NT2/D1 (cell line): Measurements from ENCODE around the gene CTBP2.

Experiments used
- DNase-seq: peaks from one replicate; pipeline ENCODE4 v3.0.0-alpha.2; 2011; ENCODE audit warnings: low read depth, low spot score
- H3K27me3 ChIP-seq: 2 replicates; pipeline ENCODE4 v1.6.0; 2011; ENCODE audit warnings: mild to moderate bottlenecking; ENCODE audit not compliant: insufficient read length, insufficient read depth
- H3K36me3 ChIP-seq: 2 replicates; pipeline ENCODE4 v1.6.1; 2011; ENCODE audit warnings: mild to moderate bottlenecking, low read length, mixed read lengths; ENCODE audit not compliant: insufficient read depth, insufficient read length
- H3K4me1 ChIP-seq: 2 replicates; pipeline ENCODE4 v1.5.1; 2011; ENCODE audit not compliant: insufficient read depth, insufficient read length
- H3K4me3 ChIP-seq: 2 replicates; pipeline ENCODE4 v1.5.1; 2011; ENCODE audit warnings: low read depth; ENCODE audit not compliant: insufficient read length
- H3K9ac ChIP-seq: 2 replicates; pipeline ENCODE4 v1.6.0; 2011; ENCODE audit warnings: low read depth; ENCODE audit not compliant: insufficient read length
- H3K9me3 ChIP-seq: 2 replicates; pipeline ENCODE4 v1.5.1; 2011; ENCODE audit warnings: mild to moderate bottlenecking, low read length; ENCODE audit not compliant: insufficient read depth
- SUZ12 ChIP-seq: IDR thresholded peaks from 2 replicates; pipeline ENCODE4 v1.6.1; 2011; ENCODE audit not compliant: insufficient read length, insufficient read depth; ENCODE audit errors: extremely low read depth
- YY1 ChIP-seq: IDR thresholded peaks from 2 replicates; pipeline ENCODE4 v1.6.1; 2011; ENCODE audit not compliant: insufficient read length, insufficient read depth
- ZNF274 ChIP-seq: IDR thresholded peaks from 2 replicates; pipeline ENCODE4 v1.6.1; 2011; ENCODE audit warnings: mild to moderate bottlenecking, low read depth, low read length

Gene CTBP2

DNA sequence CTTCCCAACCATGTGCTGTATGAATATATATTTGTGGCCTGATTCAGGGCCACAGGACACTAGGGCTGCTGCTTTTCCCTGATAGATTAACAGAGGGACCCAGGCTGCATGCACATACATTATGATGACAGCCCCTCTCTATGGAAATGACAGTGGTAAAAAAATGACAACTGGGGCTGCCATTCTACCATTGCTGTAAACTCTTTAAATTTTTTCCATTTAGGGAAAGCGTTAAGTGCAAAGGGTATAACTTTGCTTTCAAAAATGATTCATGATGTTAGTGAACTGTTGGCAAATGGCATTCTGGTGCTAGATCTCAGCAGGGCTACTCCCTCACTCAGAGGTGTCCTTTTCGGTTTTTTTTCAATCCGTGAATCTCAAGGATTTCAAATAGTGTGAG, 4.2 kb downstream of the CTBP2 start:
- Histone ChIP-seq H3K4me3 (no peak overlapping the region), H3K36me3 (peaks cover 5% of the 10 kb centered on the region), H3K4me1 (peaks cover 18% of the 10 kb centered on the region), H3K9ac (no peak overlapping the region), H3K27me3 (no peaks in the 10 kb centered on the region), H3K9me3 (no peaks in the 10 kb centered on the region)
- TF ChIP-seq SUZ12 (no peak), YY1 (no peak), ZNF274 (no peak)
- no peak for DNase-seq

DNA sequence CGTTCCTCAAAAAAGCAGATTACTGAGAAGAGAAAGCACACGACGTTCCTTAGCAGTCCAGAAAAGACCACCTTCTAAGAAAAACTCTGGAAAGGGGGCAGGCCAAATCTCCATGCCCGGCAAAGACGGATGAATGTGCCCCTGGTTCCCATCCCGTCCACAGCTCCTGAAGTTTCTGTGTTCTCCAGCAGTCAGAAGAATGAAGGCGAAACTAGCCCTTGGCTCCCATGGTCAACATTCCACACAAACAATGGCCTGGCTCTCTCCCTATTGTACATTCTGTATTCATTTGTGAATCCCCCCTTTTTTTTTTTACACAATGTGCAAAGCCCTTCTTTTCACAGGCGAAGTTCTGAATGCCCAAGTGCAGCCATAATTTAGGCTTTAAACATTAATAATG, 5.3 kb downstream of the CTBP2 start:
- peaks cover 16% of the 10 kb centered on the region for H3K36me3 ChIP-seq
- H3K9me3 ChIP-seq = no peaks in the 10 kb centered on the region
- TF ChIP-seq ZNF274 (no peak), YY1 (no peak), SUZ12 (no peak)
- peak overlapping the region; percentile 9 for H3K4me3 ChIP-seq
- peaks cover 25% of the 10 kb centered on the region for H3K4me1 ChIP-seq
- no peaks in the 10 kb centered on the region for H3K27me3 ChIP-seq
- peak overlapping the region; percentile 50 for H3K9ac ChIP-seq
- no peak for DNase-seq

GRCh38 chr10:125154529-125154928, 5.8 kb downstream of the CTBP2 start:
- H3K9ac ChIP-seq = peak overlapping the region; percentile 50
- no peaks in the 10 kb centered on the region for H3K27me3 ChIP-seq
- no peaks in the 10 kb centered on the region for H3K9me3 ChIP-seq
- H3K4me3 ChIP-seq = peak overlapping the region; percentile 9
- TF ChIP-seq SUZ12 (no peak), ZNF274 (no peak), YY1 (no peak)
- peaks cover 28% of the 10 kb centered on the region for H3K4me1 ChIP-seq
- H3K36me3 ChIP-seq = peaks cover 19% of the 10 kb centered on the region
- no peak for DNase-seq

- TF ChIP-seq ZNF274 = no peak
- no peak for TF ChIP-seq YY1
- Histone ChIP-seq H3K9me3 (no peaks in the 10 kb centered on the region), H3K36me3 (peaks cover 24% of the 10 kb centered on the region), H3K4me1 (peaks cover 30% of the 10 kb centered on the region), H3K4me3 (no peak overlapping the region), H3K27me3 (no peaks in the 10 kb centered on the region), H3K9ac (no peak overlapping the region)
- DNase-seq = no peak
These were observed 6.5 kb downstream of the CTBP2 start for GRCh38 chr10:125153703-125154490.

DNA sequence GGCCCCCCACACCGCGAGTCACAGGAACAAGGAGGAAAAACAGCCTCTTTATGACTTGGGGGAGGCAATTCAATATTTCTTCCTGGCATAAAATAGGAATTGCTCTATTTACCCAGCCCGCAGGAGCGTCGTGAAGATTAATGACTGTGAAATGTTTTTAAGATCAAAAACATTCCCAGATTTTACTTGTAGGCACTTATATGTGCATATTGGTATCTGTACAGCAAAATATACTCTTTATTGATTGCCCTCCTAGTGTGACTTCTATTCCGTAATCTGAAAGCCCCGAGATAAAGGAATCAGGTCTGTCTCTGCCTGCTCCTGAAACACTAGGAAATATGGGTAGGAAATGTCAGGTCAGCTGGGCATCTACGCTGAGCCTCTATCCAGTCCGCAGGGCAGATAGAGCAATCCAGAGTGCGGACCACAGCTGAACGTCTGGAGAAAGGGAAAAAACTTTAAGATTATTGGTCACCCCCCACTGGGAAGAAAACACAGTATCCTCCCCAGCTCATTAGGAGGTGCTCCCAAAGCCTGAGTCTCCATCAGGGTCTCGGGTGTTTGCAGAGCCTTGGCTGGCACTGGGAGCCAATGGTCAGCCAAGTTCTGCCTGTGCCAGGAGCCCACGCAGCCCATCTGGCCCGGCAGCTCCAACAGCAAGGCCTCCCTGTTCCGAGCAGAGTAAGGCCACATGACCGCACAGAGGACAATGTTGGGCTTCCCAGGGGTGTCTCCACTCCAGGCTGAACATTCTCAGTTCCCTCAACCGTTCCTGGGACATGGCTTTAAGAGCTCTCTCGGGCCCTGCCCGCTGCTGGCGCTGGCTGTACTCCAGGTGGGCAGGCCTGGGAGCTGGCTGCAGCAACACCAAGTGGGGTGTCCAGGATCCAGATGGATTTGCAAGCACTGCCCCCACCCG, 7.7 kb downstream of the CTBP2 start:
- DNase-seq = no peak
- H3K4me1 ChIP-seq = peaks cover 35% of the 10 kb centered on the region

GRCh38 chr10:125151553-125152449, 8.6 kb downstream of the CTBP2 start:
- Histone ChIP-seq H3K9me3 (no peaks in the 10 kb centered on the region), H3K36me3 (peaks cover 30% of the 10 kb centered on the region), H3K9ac (peak overlapping the region; percentile 50), H3K4me1 (peaks cover 37% of the 10 kb centered on the region), H3K27me3 (no peaks in the 10 kb centered on the region), H3K4me3 (peak overlapping the region; percentile 8)
- no peak for TF ChIP-seq YY1
- no peak for TF ChIP-seq SUZ12
- no peak for TF ChIP-seq ZNF274
- no peak for DNase-seq

More for the DNA sequence above, 7.7 kb downstream of the CTBP2 start:
- Histone ChIP-seq H3K9me3 (no peaks in the 10 kb centered on the region), H3K4me3 (no peak overlapping the region), H3K36me3 (peaks cover 27% of the 10 kb centered on the region), H3K9ac (peak overlapping the region; percentile 50), H3K27me3 (no peaks in the 10 kb centered on the region)
- TF ChIP-seq SUZ12 (no peak), YY1 (no peak), ZNF274 (no peak)
